Lower leg skin (tissue), 3 donors: Measurements from ENCODE around the gene ELFN1.

Experiments used
- CTCF ChIP-seq, 3 donors: fragments of 450-650 bp; IDR thresholded peaks; one replicate each; pipeline ENCODE4 v1.5.1; 2016; ENCODE audit warnings: antibody characterized with exemption in 3 of 3, mild to moderate bottlenecking in 3 of 3, moderate library complexity in 2 of 3
- POLR2A ChIP-seq, 2 donors: fragments of 450-650 bp; IDR thresholded peaks; one replicate each; pipeline ENCODE4 v1.6.1; 2016 to 2017; ENCODE audit warnings: antibody characterized with exemption in 2 of 2, mild to moderate bottlenecking in 1 of 2, moderate library complexity in 1 of 2

- TF ChIP-seq CTCF (IDR thresholded peaks at IDR 0.05) (no peak), POLR2A (IDR thresholded peaks at IDR 0.05) (no peak)
These were observed 30.0 kb downstream of the ELFN1 start for GRCh38 chr7:1700086-1700485.
